ENCODE measurements around the gene HSF5. TPM values are rescaled to one million over a fixed set of nuclear protein-coding genes. Genes with fewer than 3 reads are reported as not detected.
"Not testable (repeated sequence)": the region's sequence is repeated elsewhere in the genome, so short reads cannot be mapped to it uniquely, and the experiment has no call there.

The HSF5 gene
- polyA plus RNA-seq, 3 donors: 0.01 to 0.11 (median 0.02) TPM

- 52 to 81% (median 59%) methylated on average over 4 of the region's 4 CpGs for WGBS, 3 donors
- no peak overlapping the region for H3K27ac ChIP-seq (ENCODE audit: low read depth, low read length)
Measured at GRCh38 chr17:58493506-58493905, 5.3 kb upstream of the HSF5 start.

- no peak overlapping the region for H3K27ac ChIP-seq (ENCODE audit: low read depth, low read length)
- 84 to 93% (median 91%) methylated on average over 11 of the region's 11 CpGs for WGBS, 3 donors
Measured at GRCh38 chr17:58492238-58493121, 4.3 kb upstream of the HSF5 start.

GRCh38 chr17:58491510-58492045 lies 3.4 kb upstream of the HSF5 start:
- H3K27ac ChIP-seq (ENCODE audit: low read depth, low read length): no peak overlapping the region
- WGBS, 3 donors: 93 to 96% (median 94%) methylated on average over 6 of the region's 6 CpGs

- WGBS, 3 donors: 86 to 90% (median 90%) methylated on average over 26 of the region's 26 CpGs
- H3K27ac ChIP-seq (ENCODE audit: low read depth, low read length): no peak overlapping the region
Measured at GRCh38 chr17:58488428-58488890, 251 bp upstream of the HSF5 start.

GRCh38 chr17:58484600-58484999 lies 3.6 kb downstream of the HSF5 start:
- 57 to 90% (median 75%) methylated on average over 2 to 3 of the region's 3 CpGs for WGBS, 3 donors
- H3K27ac ChIP-seq (ENCODE audit: low read depth, low read length): no peak overlapping the region

- not testable (repeated sequence) for H3K27ac ChIP-seq (ENCODE audit: low read depth, low read length)
- WGBS, 3 donors: 89 to 95% (median 94%) methylated on average over 5 of the region's 5 CpGs
Measured at GRCh38 chr17:58481798-58482197, 6.4 kb downstream of the HSF5 start.

- H3K27ac ChIP-seq (ENCODE audit: low read depth, low read length): no peak overlapping the region
- 65 to 76% (median 75%) methylated on average over 6 of the region's 6 CpGs for WGBS, 3 donors
Measured at GRCh38 chr17:58480090-58480489, 8.1 kb downstream of the HSF5 start.

GRCh38 chr17:58476812-58477211 lies 11.4 kb downstream of the HSF5 start:
- H3K27ac ChIP-seq (ENCODE audit: low read depth, low read length): no peak overlapping the region
- WGBS, 3 donors: 78 to 82% (median 81%) methylated on average over 17 to 18 of the region's 18 CpGs

- no peak overlapping the region for H3K27ac ChIP-seq (ENCODE audit: low read depth, low read length)
Measured at GRCh38 chr17:58475985-58476384, 12.2 kb downstream of the HSF5 start.

GRCh38 chr17:58470356-58470755 lies 17.9 kb downstream of the HSF5 start:
- 91 to 92% (median 92%) methylated on average over 6 of the region's 6 CpGs for WGBS, 3 donors
- H3K27ac ChIP-seq (ENCODE audit: low read depth, low read length): no peak overlapping the region

- 58 to 77% (median 75%) methylated on average over 3 of the region's 3 CpGs for WGBS, 3 donors
- no peak overlapping the region for H3K27ac ChIP-seq (ENCODE audit: low read depth, low read length)
Measured at GRCh38 chr17:58468944-58469343, 19.3 kb downstream of the HSF5 start.

- no peak overlapping the region for H3K27ac ChIP-seq (ENCODE audit: low read depth, low read length)
Measured at GRCh38 chr17:58455491-58455890, 32.7 kb downstream of the HSF5 start.

- WGBS, 3 donors: 91 to 100% (median 100%) methylated on average over 1 of the region's 1 CpG
- H3K27ac ChIP-seq (ENCODE audit: low read depth, low read length): no peak overlapping the region
Measured at GRCh38 chr17:58452738-58453137, 35.5 kb downstream of the HSF5 start.

- 72 to 77% (median 72%) methylated on average over 9 of the region's 9 CpGs for WGBS, 3 donors
- no peak overlapping the region for H3K27ac ChIP-seq (ENCODE audit: low read depth, low read length)
Measured at GRCh38 chr17:58447039-58447975, 40.9 kb downstream of the HSF5 start.

- 82 to 88% (median 84%) methylated on average over 6 of the region's 6 CpGs for WGBS, 3 donors
- H3K27ac ChIP-seq (ENCODE audit: low read depth, low read length): no peak overlapping the region
Measured at GRCh38 chr17:58446086-58446485, 42.1 kb downstream of the HSF5 start.

- 56 to 67% (median 60%) methylated on average over 5 of the region's 5 CpGs for WGBS, 3 donors
Measured at GRCh38 chr17:58436805-58437239, 51.4 kb downstream of the HSF5 start.

GRCh38 chr17:58436245-58436644 lies 52.0 kb downstream of the HSF5 start:
- no peak overlapping the region for H3K27ac ChIP-seq (ENCODE audit: low read depth, low read length)

More at GRCh38 chr17:58436805-58437239, 51.4 kb downstream of the HSF5 start:
- H3K27ac ChIP-seq (ENCODE audit: low read depth, low read length): no peak overlapping the region

- no peak overlapping the region for H3K27ac ChIP-seq (ENCODE audit: low read depth, low read length)
- 82 to 89% (median 86%) methylated on average over 7 of the region's 7 CpGs for WGBS, 3 donors
Measured at GRCh38 chr17:58432806-58433573, 55.2 kb downstream of the HSF5 start.
